Mononuclear cell (primary cell): ENCODE data around the gene TARS1. TPM values are rescaled to one million over a fixed set of nuclear protein-coding genes. Genes with fewer than 3 reads are reported as not detected.

Source experiments
- H3K27me3 ChIP-seq: 2 replicates; pipeline ENCODE4 v1.6.0; 2011; ENCODE audit warnings: low read length, control low read depth; ENCODE audit not compliant: insufficient read depth
- H3K4me1 ChIP-seq: 2 replicates; pipeline ENCODE4 v1.5.1; 2011; ENCODE audit warnings: mild to moderate bottlenecking, low read length, control low read depth; ENCODE audit not compliant: insufficient read depth
- H3K4me3 ChIP-seq: 2 replicates; pipeline ENCODE4 v1.5.1; 2011; ENCODE audit warnings: mild to moderate bottlenecking, low read length, moderate library complexity
- H3K9me3 ChIP-seq: 2 replicates; pipeline ENCODE4 v1.5.1; 2011; ENCODE audit warnings: low read depth, mild to moderate bottlenecking, control low read depth, low read length
- total RNA-seq: library from RNA; depleted of rRNA; stranded (reverse); fragments of >200 nt; gene quantifications from one replicate; pipeline ENCODE4 v1.2.3, GENCODE V29; 2012

TARS1 gene
- total RNA-seq: 43.7 TPM

DNA sequence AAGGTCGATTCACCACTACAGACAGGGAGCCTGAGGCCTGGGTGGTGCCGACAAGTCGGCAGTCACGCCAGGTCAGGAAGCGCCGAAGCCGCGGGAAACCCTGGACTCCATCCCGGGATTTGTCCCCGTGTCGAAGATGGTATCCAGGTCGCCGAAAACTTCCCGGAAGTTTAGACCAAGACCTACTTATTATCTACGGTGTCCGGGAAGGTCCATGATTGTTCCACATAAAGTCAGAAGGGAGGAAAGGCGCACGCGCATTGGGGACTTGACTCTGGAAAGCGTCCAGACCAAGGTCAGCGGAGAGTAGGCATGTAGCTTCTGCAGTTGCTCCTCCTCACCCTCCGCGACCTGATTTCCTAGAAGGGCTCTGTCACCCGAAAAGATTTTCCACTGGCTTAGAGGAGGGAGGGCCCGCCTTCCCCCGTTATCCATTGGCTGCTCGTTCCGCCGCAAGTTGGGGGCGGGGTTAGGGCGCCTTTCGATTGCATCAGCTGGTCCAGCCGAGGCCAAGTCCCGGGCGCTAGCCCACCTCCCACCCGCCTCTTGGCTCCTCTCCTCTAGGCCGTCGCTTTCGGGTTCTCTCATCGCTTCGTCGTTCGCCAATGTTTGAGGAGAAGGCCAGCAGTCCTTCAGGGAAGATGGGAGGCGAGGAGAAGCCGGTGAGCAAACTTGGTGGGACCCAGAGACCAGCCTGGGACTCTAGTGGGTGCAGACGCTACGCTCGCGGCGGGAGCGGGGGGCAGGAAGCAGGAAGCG, at the start of gene TARS1:
TARS1 (plus strand) TSS at position 484 of the 759 bp plus-strand sequence; CDS start at position 606, 122 bp downstream.
- Histone ChIP-seq H3K4me1 (peaks cover 30% of the 10 kb centered on the region), H3K4me3 (peak within 1 kb of the TSS; percentile 96), H3K9me3 (no peaks in the 10 kb centered on the region), H3K27me3 (no peaks in the 10 kb centered on the region)

GRCh38 chr5:33398501-33398900, 42.3 kb upstream of the TARS1 start:
- no peaks in the 10 kb centered on the region for H3K27me3 ChIP-seq
- no peak overlapping the region for H3K4me3 ChIP-seq

DNA sequence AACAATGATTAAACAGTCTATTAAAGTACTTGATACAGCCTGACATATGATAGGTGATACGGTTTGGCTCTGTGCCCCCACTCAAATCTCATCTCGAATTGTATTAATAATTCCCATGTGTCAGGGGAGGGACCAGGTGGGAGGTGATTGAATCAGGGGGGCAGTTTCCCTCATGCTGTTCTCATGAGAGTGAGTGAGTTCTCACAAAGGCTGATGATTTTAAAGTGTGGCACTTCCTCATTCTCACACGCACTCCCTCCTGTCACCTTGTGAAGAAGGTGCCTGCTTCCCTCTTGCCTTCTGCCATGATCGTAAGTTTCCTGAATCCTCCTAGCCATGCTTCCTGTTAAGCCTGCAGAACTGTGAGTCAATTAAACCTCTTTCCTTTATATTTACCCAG, 40.1 kb upstream of the TARS1 start:
- no peak overlapping the region for H3K4me3 ChIP-seq
- H3K4me1 ChIP-seq: no peaks in the 10 kb centered on the region
- H3K9me3 ChIP-seq: no peaks in the 10 kb centered on the region
- no peaks in the 10 kb centered on the region for H3K27me3 ChIP-seq

More at GRCh38 chr5:33398501-33398900, 42.3 kb upstream of the TARS1 start:
- no peaks in the 10 kb centered on the region for H3K4me1 ChIP-seq
- no peaks in the 10 kb centered on the region for H3K9me3 ChIP-seq

DNA sequence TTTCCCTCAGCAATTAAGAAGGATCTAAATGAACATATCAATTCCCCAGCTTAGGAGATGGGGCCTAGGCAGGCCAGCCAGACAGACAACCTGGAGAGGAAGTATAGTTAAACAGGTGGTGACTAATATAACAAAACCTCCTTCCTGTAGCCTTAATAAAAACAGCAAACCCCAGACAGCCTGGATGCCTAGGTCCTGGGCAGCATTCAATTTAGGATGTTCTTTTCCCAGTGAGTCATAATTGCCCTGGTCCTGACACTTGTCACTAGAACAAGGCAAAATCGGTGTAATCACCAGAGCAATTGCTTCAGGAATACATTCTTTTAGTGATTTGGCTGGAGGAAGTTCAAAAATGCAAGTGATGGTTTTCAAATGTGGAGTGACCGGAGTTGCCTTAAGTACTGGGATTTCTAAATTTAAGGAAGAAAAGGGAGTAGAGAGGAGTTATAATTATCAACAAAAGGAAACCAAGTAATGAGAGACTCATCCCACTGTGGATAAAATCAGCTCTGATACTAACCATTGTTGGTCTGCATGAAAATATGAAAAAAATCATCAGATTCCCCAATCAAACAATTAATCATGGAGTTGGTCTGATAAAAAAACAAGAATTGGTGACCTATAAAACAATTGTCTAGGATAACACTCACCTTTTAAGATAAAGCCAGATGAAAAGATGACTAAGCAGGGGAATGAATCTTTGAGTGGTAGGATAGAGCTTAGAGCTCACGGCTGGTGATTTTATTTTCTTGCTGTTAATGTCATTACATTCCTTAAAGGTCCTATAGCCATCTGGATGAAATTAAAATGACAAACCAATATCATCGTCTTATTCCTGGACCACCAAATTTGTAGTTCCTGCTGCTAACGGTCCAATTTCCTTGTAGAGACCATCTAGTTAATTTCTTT, 39.0 kb upstream of the TARS1 start:
- no peaks in the 10 kb centered on the region for H3K9me3 ChIP-seq
- H3K27me3 ChIP-seq: no peaks in the 10 kb centered on the region
- H3K4me1 ChIP-seq: no peaks in the 10 kb centered on the region
- H3K4me3 ChIP-seq: no peak overlapping the region

GRCh38 chr5:33403187-33403586, 37.6 kb upstream of the TARS1 start:
- H3K4me3 ChIP-seq: no peak overlapping the region
- no peaks in the 10 kb centered on the region for H3K27me3 ChIP-seq
- H3K4me1 ChIP-seq: no peaks in the 10 kb centered on the region
- H3K9me3 ChIP-seq: no peaks in the 10 kb centered on the region

DNA sequence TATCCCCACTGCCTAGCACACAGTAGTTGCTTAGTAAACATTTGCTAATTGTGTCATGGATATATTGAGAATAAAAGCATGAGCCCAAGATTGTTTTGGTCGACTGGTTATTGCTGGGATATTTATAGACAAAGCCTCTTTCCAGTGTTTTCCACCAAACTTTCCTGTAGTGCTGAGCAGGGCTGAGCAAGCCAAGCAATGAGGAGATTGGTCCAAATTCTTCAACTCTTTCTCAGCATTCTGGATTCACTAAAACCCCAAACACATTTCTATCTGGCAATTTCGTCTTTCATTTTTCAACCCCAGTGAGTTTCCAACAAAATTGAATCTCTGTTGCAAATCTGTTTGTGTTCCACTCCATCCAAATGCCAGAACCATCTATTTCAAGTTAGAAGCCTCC, 31.9 kb upstream of the TARS1 start:
- Histone ChIP-seq H3K27me3 (no peaks in the 10 kb centered on the region), H3K4me1 (no peaks in the 10 kb centered on the region), H3K4me3 (no peak overlapping the region), H3K9me3 (no peaks in the 10 kb centered on the region)

DNA sequence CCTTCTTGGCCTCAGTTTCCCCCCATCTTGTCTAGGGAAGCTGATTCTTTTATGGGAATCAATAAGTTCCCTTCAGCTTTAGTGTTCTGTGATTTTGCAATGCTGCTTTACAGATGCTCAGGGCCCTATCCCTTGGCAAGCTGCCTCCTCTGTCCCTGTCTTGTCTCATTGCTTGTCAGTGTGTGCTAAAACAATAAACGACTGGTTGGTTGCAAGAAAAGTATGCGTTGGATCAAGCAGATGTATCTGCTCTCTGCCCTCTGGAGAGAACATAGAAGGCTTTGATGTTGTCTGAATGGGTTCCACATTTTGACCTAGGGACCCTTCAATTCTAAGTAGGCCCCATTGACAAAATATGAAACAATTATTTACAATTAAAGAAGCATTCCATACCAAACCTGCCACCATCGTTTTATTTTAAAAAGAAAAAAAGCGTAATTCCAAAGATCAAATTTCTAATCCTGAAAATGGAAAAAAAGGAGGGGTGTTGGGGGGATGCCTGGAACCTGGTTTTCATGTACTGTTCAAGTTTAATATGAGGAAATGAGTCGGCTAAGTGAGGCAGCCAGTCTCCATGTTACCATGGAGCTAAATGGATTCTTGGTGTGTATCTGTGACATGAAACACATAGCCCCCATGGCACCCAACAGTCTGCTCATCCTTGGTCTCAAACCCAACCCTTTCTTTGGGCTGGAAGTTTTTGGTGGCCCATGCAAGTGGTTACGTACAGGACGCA, 31.2 kb upstream of the TARS1 start:
- Histone ChIP-seq H3K9me3 (no peaks in the 10 kb centered on the region), H3K4me3 (no peak overlapping the region), H3K27me3 (no peaks in the 10 kb centered on the region), H3K4me1 (no peaks in the 10 kb centered on the region)

GRCh38 chr5:33410221-33410620, 30.5 kb upstream of the TARS1 start:
- Histone ChIP-seq H3K27me3 (no peaks in the 10 kb centered on the region), H3K4me1 (no peaks in the 10 kb centered on the region), H3K9me3 (no peaks in the 10 kb centered on the region), H3K4me3 (no peak overlapping the region)

DNA sequence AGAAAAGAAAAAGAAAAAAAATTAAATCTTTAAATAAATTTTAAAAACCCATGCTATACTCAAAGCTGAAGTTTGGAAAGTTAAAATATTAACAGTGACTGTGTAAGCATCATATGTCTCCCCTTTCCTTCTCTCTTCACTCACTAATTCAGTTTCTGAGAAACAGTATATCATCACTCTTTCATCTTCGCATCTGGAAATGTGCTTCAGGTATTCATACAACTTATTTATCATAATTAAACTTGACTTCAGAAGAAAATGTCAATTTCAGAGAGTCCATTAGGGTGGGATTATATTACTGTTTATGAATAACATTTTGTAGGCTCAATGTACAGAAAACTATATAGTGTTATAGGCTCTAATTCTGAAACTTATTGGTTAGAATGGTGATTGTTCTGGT, 29.3 kb upstream of the TARS1 start:
- H3K27me3 ChIP-seq: no peaks in the 10 kb centered on the region
- H3K4me1 ChIP-seq: no peaks in the 10 kb centered on the region
- no peak overlapping the region for H3K4me3 ChIP-seq
- H3K9me3 ChIP-seq: no peaks in the 10 kb centered on the region

DNA sequence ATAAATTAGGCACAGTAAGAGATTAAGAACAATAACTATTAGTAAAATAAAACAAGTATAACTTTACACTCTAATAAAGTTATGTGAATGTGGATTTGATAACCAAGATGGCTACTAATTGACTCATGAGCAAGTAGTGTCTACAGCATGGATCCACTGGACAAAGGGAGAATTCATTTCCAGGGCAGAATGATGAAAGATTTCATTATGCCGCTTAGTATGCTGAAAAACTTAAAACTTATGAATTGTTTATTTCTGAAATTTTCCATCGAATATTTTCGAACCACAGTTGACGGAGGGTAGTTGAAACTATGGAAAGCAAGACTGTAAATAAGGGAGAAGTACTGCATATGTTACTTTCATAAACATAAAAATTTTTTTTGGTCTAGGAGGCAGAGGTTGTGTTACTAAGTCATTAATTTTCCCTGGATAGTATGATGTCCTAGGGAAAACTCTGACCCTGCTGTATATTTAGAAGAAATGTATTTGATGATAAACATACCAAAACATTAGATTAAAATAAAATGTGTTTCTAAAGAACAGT, 24.9 kb upstream of the TARS1 start:
- no peaks in the 10 kb centered on the region for H3K4me1 ChIP-seq
- H3K27me3 ChIP-seq: no peaks in the 10 kb centered on the region

GRCh38 chr5:33417632-33418031, 23.1 kb upstream of the TARS1 start:
- Histone ChIP-seq H3K9me3 (no peaks in the 10 kb centered on the region), H3K4me1 (no peaks in the 10 kb centered on the region), H3K27me3 (no peaks in the 10 kb centered on the region), H3K4me3 (no peak overlapping the region)

More for the DNA sequence above, 24.9 kb upstream of the TARS1 start:
- H3K9me3 ChIP-seq: no peaks in the 10 kb centered on the region
- H3K4me3 ChIP-seq: no peak overlapping the region

DNA sequence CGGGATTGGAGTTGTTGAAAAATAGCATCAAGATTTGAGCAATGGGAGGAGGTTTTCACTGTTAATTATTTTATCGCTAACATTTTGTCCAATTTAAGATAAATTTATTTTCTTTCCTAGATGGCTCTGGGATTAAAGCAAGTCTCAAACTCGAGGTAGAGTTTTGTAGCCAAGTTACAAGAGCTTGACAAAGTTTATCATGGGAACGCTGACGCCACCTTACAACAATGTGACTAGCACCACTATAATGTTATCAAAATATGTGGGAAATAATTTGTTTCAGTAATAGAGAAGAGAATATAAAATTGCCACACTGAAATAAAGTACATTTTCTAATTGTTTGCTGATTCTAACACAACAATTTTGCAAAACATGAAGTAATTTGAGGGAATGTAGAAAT, 19.8 kb upstream of the TARS1 start:
- H3K27me3 ChIP-seq: no peaks in the 10 kb centered on the region
- H3K9me3 ChIP-seq: no peaks in the 10 kb centered on the region
- H3K4me3 ChIP-seq: no peak overlapping the region
- no peaks in the 10 kb centered on the region for H3K4me1 ChIP-seq

DNA sequence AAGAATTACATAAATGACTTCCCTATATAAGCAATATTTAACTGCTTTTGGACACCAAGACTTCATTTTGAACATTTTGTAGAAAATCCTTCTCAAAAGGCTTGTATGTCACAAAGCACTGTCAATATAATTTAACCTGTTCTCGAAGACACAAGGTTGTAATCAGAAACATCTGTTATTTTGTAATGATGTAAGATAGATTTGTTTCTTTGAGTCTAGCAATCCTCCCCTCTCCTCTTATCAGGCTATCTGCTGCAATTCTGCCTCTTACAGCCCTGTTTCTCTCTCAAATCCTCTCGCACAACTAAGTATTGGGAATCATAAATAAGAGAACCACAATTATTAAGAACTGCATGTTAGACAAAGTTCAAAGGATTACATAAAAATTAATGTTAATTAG, 18.6 kb upstream of the TARS1 start:
- no peaks in the 10 kb centered on the region for H3K27me3 ChIP-seq
- H3K4me1 ChIP-seq: no peaks in the 10 kb centered on the region
- H3K4me3 ChIP-seq: no peak overlapping the region
- no peaks in the 10 kb centered on the region for H3K9me3 ChIP-seq

- H3K27me3 ChIP-seq: no peaks in the 10 kb centered on the region
- H3K4me1 ChIP-seq: no peaks in the 10 kb centered on the region
- H3K9me3 ChIP-seq: no peaks in the 10 kb centered on the region
- no peak overlapping the region for H3K4me3 ChIP-seq
Measured at GRCh38 chr5:33423018-33423630, 17.6 kb upstream of the TARS1 start.
